OCI-LY3 (cell line): Measurements from ENCODE around the gene TGFBR3L.
A peak's percentile ranks its signal among the peaks of the same experiment; 100 is the strongest.

Source experiments
- H2AFZ ChIP-seq: fragments of 200-600, 300-600 bp; shearing (Covaris generic); 2 replicates; pipeline ENCODE4 v1.6.0; 2014; ENCODE audit warnings: antibody characterized with exemption, low read depth, low read length
- H3K27ac ChIP-seq: fragments of 200-600, 300-600 bp; sonication (generic); 2 replicates; pipeline ENCODE4 v1.5.1; 2014; ENCODE audit warnings: mild to moderate bottlenecking, low read length, moderate library complexity, mixed read lengths
- H3K27me3 ChIP-seq: fragments of 200-600, 300-600 bp; sonication (generic); 2 replicates; pipeline ENCODE4 v1.6.1; 2014; ENCODE audit warnings: low read depth, low read length, mixed read lengths
- H3K36me3 ChIP-seq: fragments of 200-600, 300-600 bp; sonication (generic); replicated peaks from 2 replicates; pipeline ENCODE3; 2014; ENCODE audit warnings: low read depth, low read length, mixed read lengths
- H3K4me1 ChIP-seq: fragments of 300-600, 200-600 bp; sonication (generic); 2 replicates; pipeline ENCODE4 v1.6.1; 2014; ENCODE audit warnings: low read length, mixed read lengths
- H3K4me2 ChIP-seq: fragments of 200-600, 300-600 bp; sonication (generic); 2 replicates; pipeline ENCODE4 v1.6.1; 2014; ENCODE audit warnings: low read length, mixed read lengths
- H3K4me3 ChIP-seq: fragments of 300-600, 200-600 bp; sonication (generic); 2 replicates; pipeline ENCODE4 v1.5.1; 2014; ENCODE audit warnings: antibody characterized with exemption, mild to moderate bottlenecking, low read length, moderate library complexity
- H3K79me2 ChIP-seq: fragments of 300-600, 200-600 bp; shearing (Covaris generic); 2 replicates; pipeline ENCODE4 v1.6.1; 2014; ENCODE audit warnings: mild to moderate bottlenecking, low read length, mixed read lengths
- H3K9ac ChIP-seq: fragments of 300-600, 200-600 bp; shearing (Covaris generic); 2 replicates; pipeline ENCODE4 v1.6.0; 2014; ENCODE audit warnings: mild to moderate bottlenecking, low read length, moderate library complexity
- H3K9me3 ChIP-seq: fragments of 200-600, 300-600 bp; shearing (Covaris generic); 2 replicates; pipeline ENCODE4 v1.6.1; 2014; ENCODE audit warnings: low read length, mixed read lengths; ENCODE audit not compliant: insufficient read depth
- H4K20me1 ChIP-seq: fragments of 200-600, 300-600 bp; sonication (generic); 2 replicates; pipeline ENCODE4 v1.6.1; 2016; ENCODE audit warnings: low read length, mixed read lengths; ENCODE audit not compliant: insufficient read depth
- CTCF ChIP-seq: fragments of 200-600, 300-600 bp; sonication (generic); IDR thresholded peaks from 2 replicates; pipeline ENCODE4 v1.5.1; 2014; ENCODE audit warnings: antibody characterized with exemption, low read length, low read depth
- EZH2phosphoT487 ChIP-seq: fragments of 200-600 bp; shearing (Covaris generic); IDR thresholded peaks from 2 replicates; pipeline ENCODE4 v1.6.1; 2018; ENCODE audit warnings: antibody characterized with exemption, mixed run types, low read depth

The TGFBR3L gene

GRCh38 chr19:7943444-7944176, 29.0 kb downstream of the TGFBR3L start, which contains the start of gene TIMM44:
Gene TIMM44, minus strand, starts transcription at chr19:7943666. Its CDS starts 15 bp downstream, at chr19:7943651.
- peaks cover 11% of the 10 kb centered on the region for H3K4me1 ChIP-seq
- H4K20me1 ChIP-seq = no peaks in the 10 kb centered on the region
- no peaks in the 10 kb centered on the region for H3K27me3 ChIP-seq
- H2AFZ ChIP-seq = peak within 1 kb of the TSS; percentile 73
- H3K9ac ChIP-seq = peak within 1 kb of the TSS; percentile 98
- H3K79me2 ChIP-seq = peaks cover 52% of the 10 kb centered on the region
- H3K36me3 ChIP-seq = peaks cover 18% of the 10 kb centered on the region
- TF ChIP-seq CTCF (no peak), EZH2phosphoT487 (no peak)
- H3K4me3 ChIP-seq = peak within 1 kb of the TSS; percentile 91
- no peaks in the 10 kb centered on the region for H3K9me3 ChIP-seq
- H3K4me2 ChIP-seq = peak within 1 kb of the TSS; percentile 91
- H3K27ac ChIP-seq = peak within 1 kb of the TSS; percentile 68

GRCh38 chr19:7944177-7944761, 29.6 kb downstream of the TGFBR3L start:
- TF ChIP-seq CTCF = peak; percentile 96
- TF ChIP-seq EZH2phosphoT487 = no peak
- Histone ChIP-seq H3K36me3 (peaks cover 18% of the 10 kb centered on the region), H3K27ac (peak overlapping the region; percentile 53), H3K4me2 (peak overlapping the region; percentile 91), H2AFZ (peak overlapping the region; percentile 73; the same call in 1 of the 2 replicates), H3K4me3 (peak overlapping the region; percentile 82), H3K4me1 (peaks cover 11% of the 10 kb centered on the region), H3K79me2 (peaks cover 52% of the 10 kb centered on the region), H4K20me1 (no peaks in the 10 kb centered on the region), H3K9me3 (no peaks in the 10 kb centered on the region), H3K9ac (peak overlapping the region; percentile 78), H3K27me3 (no peaks in the 10 kb centered on the region)

DNA sequence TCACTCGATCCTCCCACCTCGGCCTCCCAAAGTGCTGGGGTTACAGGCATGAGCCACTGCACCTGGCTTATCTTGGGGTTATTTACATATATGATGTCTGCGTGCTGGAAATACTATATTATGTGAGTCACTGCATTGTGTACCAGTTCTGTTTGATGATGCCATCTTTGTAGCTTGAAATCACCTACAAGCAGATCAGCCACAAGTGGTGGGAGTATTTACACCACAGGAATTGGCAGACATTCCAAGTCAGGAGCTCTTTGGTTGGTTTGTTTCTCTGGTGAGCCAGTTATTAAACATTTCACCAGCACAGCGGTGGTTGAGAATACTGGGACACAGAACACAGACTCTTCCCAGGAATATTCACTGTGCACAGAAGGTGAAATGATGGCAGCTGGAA, 33.3 kb downstream of the TGFBR3L start:
- H3K4me1 ChIP-seq = peaks cover 6% of the 10 kb centered on the region
- H3K9me3 ChIP-seq = no peaks in the 10 kb centered on the region
- H3K4me3 ChIP-seq = no peak overlapping the region
- H3K36me3 ChIP-seq = peaks cover 2% of the 10 kb centered on the region
- peaks cover 18% of the 10 kb centered on the region for H3K79me2 ChIP-seq
- H4K20me1 ChIP-seq = no peaks in the 10 kb centered on the region
- H3K27ac ChIP-seq = no peak overlapping the region
- no peak for TF ChIP-seq EZH2phosphoT487
- TF ChIP-seq CTCF = no peak
- no peak overlapping the region for H3K4me2 ChIP-seq
- no peak overlapping the region for H2AFZ ChIP-seq
- H3K9ac ChIP-seq = no peak overlapping the region
- H3K27me3 ChIP-seq = no peaks in the 10 kb centered on the region

- Histone ChIP-seq H3K27ac (no peak overlapping the region), H3K4me2 (no peak overlapping the region), H3K79me2 (no peaks in the 10 kb centered on the region), H4K20me1 (no peaks in the 10 kb centered on the region), H3K9me3 (no peaks in the 10 kb centered on the region), H2AFZ (no peak overlapping the region), H3K36me3 (peaks cover 14% of the 10 kb centered on the region), H3K4me3 (no peak overlapping the region), H3K9ac (no peak overlapping the region), H3K27me3 (no peaks in the 10 kb centered on the region), H3K4me1 (no peaks in the 10 kb centered on the region)
- TF ChIP-seq CTCF = no peak
- TF ChIP-seq EZH2phosphoT487 = no peak
Observed at GRCh38 chr19:7953060-7953459, 38.4 kb downstream of the TGFBR3L start.
